BLaER1 (cell line): Measurements from ENCODE around the gene UNC79.
"Not testable (repeated sequence)": the region's sequence is repeated elsewhere in the genome, so short reads cannot be mapped to it uniquely, and the experiment has no call there.

Experiments
- H3K27ac ChIP-seq: shearing (Covaris generic); formaldehyde crosslinking; 2 replicates; pipeline ENCODE4 v1.8.1; 2022
- H3K27me3 ChIP-seq: shearing (Covaris generic); formaldehyde crosslinking; 2 replicates; pipeline ENCODE4 v1.8.1; 2022
- H3K36me3 ChIP-seq: shearing (Covaris generic); formaldehyde crosslinking; 2 replicates; pipeline ENCODE4 v1.8.1; 2022
- H3K4me1 ChIP-seq: shearing (Covaris generic); formaldehyde crosslinking; 2 replicates; pipeline ENCODE4 v1.8.1; 2022
- H3K4me2 ChIP-seq: shearing (Covaris generic); formaldehyde crosslinking; 2 replicates; pipeline ENCODE4 v1.8.1; 2022
- H3K4me3 ChIP-seq: shearing (Covaris generic); formaldehyde crosslinking; 2 replicates; pipeline ENCODE4 v1.8.1; 2022
- H3K9ac ChIP-seq: shearing (Covaris generic); formaldehyde crosslinking; 2 replicates; pipeline ENCODE4 v1.8.1; 2022
- H3K9me3 ChIP-seq: shearing (Covaris generic); formaldehyde crosslinking; 2 replicates; pipeline ENCODE4 v1.8.1; 2022
- H4K20me1 ChIP-seq: shearing (Covaris generic); formaldehyde crosslinking; 2 replicates; pipeline ENCODE4 v1.8.1; 2022
- Cebpa-rat ChIP-seq: shearing (Covaris generic); IDR thresholded peaks from 2 replicates; pipeline ENCODE4 v1.8.1; 2022

Gene UNC79

DNA sequence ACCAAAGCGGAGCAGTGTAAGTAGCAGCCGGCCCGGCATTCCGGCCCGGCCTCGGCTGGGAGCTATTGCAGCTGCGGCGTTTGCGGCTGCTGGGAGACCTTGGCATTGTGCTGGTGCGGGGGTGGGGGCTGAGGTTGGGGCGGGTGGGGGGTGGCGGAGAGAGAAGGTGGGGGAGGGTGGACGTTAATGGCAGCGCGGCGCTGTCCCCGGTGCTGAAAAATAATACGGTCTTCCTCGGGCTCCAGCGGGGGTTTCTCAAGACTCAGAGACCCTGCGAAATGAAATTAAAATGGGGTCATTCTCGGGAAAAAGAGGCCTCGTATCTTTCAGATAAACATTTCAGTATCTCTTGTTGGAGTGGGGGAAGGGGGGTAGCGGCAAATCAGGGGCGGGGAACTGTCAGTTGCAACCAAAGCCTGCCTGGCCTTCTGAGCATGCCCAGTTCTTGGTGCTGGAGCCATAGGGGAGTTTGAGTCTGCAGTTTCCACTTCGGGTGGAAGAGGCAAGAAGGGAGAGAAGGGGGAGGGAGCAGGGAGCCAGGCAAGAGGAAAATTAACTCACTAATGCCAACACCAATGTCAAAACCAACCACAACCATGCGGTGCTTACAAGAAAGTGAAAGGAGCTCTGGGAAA, 414 bp downstream of the UNC79 start:
- Histone ChIP-seq H3K36me3 (no peaks in the 10 kb centered on the region), H3K4me3 (no peak overlapping the region), H3K27me3 (no peaks in the 10 kb centered on the region), H3K9ac (no peak overlapping the region), H3K27ac (no peak overlapping the region), H3K4me2 (no peak overlapping the region), H4K20me1 (no peaks in the 10 kb centered on the region), H3K9me3 (peaks cover 9% of the 10 kb centered on the region), H3K4me1 (no peaks in the 10 kb centered on the region)
- no peak for TF ChIP-seq Cebpa-rat

DNA sequence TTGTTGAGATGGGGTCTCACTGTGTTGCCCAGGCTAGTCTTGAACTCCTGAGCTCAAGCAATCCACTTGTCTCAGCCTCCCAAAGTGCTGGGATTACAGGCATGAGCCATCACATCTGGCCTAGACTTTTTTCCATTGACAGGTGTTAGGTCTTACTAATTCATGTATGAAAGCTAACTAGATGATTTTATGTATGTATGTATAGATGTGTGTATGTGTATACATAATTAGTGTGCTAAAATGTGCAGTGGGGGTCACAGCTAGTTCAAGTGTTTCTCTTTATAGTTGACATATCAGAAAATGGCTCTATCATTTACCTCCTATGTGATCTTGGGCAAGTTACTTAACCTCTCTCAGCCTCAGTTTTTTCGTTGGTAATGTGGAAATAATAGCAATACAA, 23.5 kb downstream of the UNC79 start:
- Histone ChIP-seq H3K36me3 (no peaks in the 10 kb centered on the region), H3K4me1 (no peaks in the 10 kb centered on the region), H3K9ac (no peak overlapping the region), H4K20me1 (no peaks in the 10 kb centered on the region), H3K4me2 (no peak overlapping the region), H3K27me3 (no peaks in the 10 kb centered on the region), H3K9me3 (no peaks in the 10 kb centered on the region; the same call in 1 of the 2 replicates), H3K4me3 (no peak overlapping the region), H3K27ac (no peak overlapping the region)
- no peak for TF ChIP-seq Cebpa-rat

DNA sequence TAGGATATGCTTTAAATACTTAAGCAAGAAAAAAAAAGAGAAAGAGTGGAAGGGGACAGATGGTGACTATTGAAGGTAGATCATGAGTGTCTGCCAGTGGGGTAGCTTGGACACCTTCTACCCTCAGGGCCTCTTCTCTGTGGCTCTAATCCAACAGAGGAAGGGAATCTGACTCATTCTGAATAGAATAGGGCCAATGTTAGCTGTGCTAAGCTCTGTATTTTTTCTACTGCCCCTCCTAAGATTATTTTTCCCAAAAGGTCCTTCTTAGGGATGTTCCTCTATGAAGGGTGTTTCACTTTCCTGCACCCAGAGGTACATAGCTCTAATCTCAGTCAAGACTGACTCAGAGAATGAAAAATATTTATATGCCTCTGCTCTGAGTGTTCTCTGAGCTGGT, 25.6 kb downstream of the UNC79 start:
- Histone ChIP-seq H3K4me1 (no peaks in the 10 kb centered on the region), H3K9me3 (no peaks in the 10 kb centered on the region; the same call in 1 of the 2 replicates), H3K27ac (no peak overlapping the region), H3K4me3 (no peak overlapping the region), H3K27me3 (no peaks in the 10 kb centered on the region), H4K20me1 (no peaks in the 10 kb centered on the region), H3K36me3 (no peaks in the 10 kb centered on the region), H3K9ac (no peak overlapping the region), H3K4me2 (no peak overlapping the region)
- TF ChIP-seq Cebpa-rat: no peak

DNA sequence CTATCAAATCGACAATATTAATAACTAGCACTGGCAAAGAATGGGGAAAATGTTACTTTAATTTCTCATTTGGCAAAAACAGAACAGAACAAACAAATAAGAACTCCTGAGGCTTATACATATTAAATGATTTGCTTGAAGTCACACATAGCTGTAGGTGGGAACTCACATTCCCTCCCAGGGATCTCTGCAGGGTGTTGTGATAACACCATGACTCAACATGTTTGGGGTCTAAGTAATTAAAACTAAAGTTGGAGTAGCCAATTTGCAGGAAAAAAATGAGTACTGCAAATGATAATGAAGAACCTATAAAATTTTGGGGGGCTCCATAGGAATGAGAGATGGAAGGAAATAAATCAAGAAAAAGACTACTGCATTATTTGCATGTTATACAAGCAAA, 27.5 kb downstream of the UNC79 start:
- no peak for TF ChIP-seq Cebpa-rat
- no peak overlapping the region for H3K4me3 ChIP-seq
- H4K20me1 ChIP-seq: no peaks in the 10 kb centered on the region
- no peak overlapping the region for H3K9ac ChIP-seq
- no peaks in the 10 kb centered on the region for H3K36me3 ChIP-seq
- H3K4me2 ChIP-seq: no peak overlapping the region
- H3K9me3 ChIP-seq: no peaks in the 10 kb centered on the region
- H3K4me1 ChIP-seq: no peaks in the 10 kb centered on the region
- no peaks in the 10 kb centered on the region for H3K27me3 ChIP-seq
- H3K27ac ChIP-seq: no peak overlapping the region

GRCh38 chr14:93462479-93462878, 31.7 kb downstream of the UNC79 start:
- Histone ChIP-seq H3K36me3 (no peaks in the 10 kb centered on the region), H3K4me2 (no peak overlapping the region), H3K27me3 (no peaks in the 10 kb centered on the region), H3K4me3 (no peak overlapping the region), H4K20me1 (no peaks in the 10 kb centered on the region), H3K27ac (no peak overlapping the region), H3K9ac (no peak overlapping the region), H3K4me1 (no peaks in the 10 kb centered on the region), H3K9me3 (no peaks in the 10 kb centered on the region)
- no peak for TF ChIP-seq Cebpa-rat

- Histone ChIP-seq H3K4me2 (no peak overlapping the region), H3K27ac (no peak overlapping the region), H3K9ac (no peak overlapping the region), H4K20me1 (no peaks in the 10 kb centered on the region), H3K9me3 (no peaks in the 10 kb centered on the region), H3K4me1 (no peaks in the 10 kb centered on the region), H3K27me3 (no peaks in the 10 kb centered on the region), H3K4me3 (no peak overlapping the region), H3K36me3 (no peaks in the 10 kb centered on the region)
- no peak for TF ChIP-seq Cebpa-rat
Observed at GRCh38 chr14:93464271-93464670, 33.5 kb downstream of the UNC79 start.

- no peaks in the 10 kb centered on the region for H3K4me1 ChIP-seq
- H4K20me1 ChIP-seq: no peaks in the 10 kb centered on the region
- no peaks in the 10 kb centered on the region for H3K36me3 ChIP-seq
- no peaks in the 10 kb centered on the region for H3K9me3 ChIP-seq
- no peak overlapping the region for H3K27ac ChIP-seq
- TF ChIP-seq Cebpa-rat: no peak
- no peak overlapping the region for H3K4me2 ChIP-seq
- no peaks in the 10 kb centered on the region for H3K27me3 ChIP-seq
- H3K9ac ChIP-seq: no peak overlapping the region
- no peak overlapping the region for H3K4me3 ChIP-seq
Observed at GRCh38 chr14:93475471-93475870, 44.7 kb downstream of the UNC79 start.

DNA sequence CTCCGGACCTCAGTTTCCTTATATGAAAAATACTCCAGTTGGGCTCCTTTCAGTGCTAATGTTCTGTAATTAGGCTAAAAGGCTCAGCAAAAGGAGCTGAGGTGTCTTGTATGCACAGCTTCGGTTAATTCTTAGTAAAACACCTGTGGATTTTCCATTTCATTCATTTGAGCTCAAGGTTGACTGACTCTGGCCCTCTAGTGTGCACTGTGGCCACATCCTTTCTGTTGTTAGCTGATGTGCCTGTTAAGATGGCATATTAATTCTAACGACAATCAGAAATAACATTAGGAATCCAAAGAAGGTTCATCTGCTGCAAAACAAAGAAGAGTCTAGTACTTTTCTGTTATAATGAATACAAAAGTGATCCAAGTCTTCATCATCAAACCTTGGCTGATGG, 45.6 kb downstream of the UNC79 start:
- Histone ChIP-seq H3K4me3 (no peak overlapping the region), H4K20me1 (no peaks in the 10 kb centered on the region), H3K9ac (no peak overlapping the region), H3K36me3 (no peaks in the 10 kb centered on the region), H3K27me3 (no peaks in the 10 kb centered on the region), H3K4me2 (no peak overlapping the region), H3K4me1 (no peaks in the 10 kb centered on the region), H3K27ac (no peak overlapping the region), H3K9me3 (no peaks in the 10 kb centered on the region)
- no peak for TF ChIP-seq Cebpa-rat

- not testable (repeated sequence) for H3K27me3 ChIP-seq, H3K36me3 ChIP-seq, H3K4me1 ChIP-seq, H4K20me1 ChIP-seq, H3K4me3 ChIP-seq, H3K9me3 ChIP-seq, H3K4me2 ChIP-seq, H3K27ac ChIP-seq, H3K9ac ChIP-seq
Observed at GRCh38 chr14:93479074-93479473, 48.3 kb downstream of the UNC79 start.

GRCh38 chr14:93480867-93481266, 50.1 kb downstream of the UNC79 start:
- Histone ChIP-seq H3K36me3 (no peaks in the 10 kb centered on the region), H3K4me3 (no peak overlapping the region), H3K27ac (no peak overlapping the region), H3K4me2 (no peak overlapping the region), H3K9me3 (no peaks in the 10 kb centered on the region), H3K4me1 (no peaks in the 10 kb centered on the region), H3K27me3 (no peaks in the 10 kb centered on the region), H4K20me1 (no peaks in the 10 kb centered on the region), H3K9ac (no peak overlapping the region)
- TF ChIP-seq Cebpa-rat: no peak

DNA sequence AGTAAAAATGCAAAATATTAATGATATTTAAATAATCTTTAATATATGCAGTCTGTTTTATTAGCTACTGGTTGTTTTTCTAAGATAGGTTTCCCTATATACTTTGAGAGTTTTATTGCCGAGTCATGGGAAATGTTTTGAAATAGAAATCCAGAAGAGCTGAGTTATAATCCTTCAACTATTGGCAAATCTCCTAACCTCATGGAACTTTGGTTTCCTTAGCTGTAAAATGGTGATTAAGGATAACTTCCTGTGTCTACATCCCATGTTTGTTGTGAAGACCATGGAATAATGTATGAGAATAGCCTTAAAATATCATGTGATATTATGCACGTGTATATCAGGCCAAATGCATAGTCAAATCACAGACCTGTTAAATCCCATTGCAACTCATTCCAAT, 51.0 kb downstream of the UNC79 start:
- H3K4me2 ChIP-seq: no peak overlapping the region
- H3K9me3 ChIP-seq: no peaks in the 10 kb centered on the region
- no peaks in the 10 kb centered on the region for H3K4me1 ChIP-seq
- no peak for TF ChIP-seq Cebpa-rat
- H3K36me3 ChIP-seq: no peaks in the 10 kb centered on the region
- no peaks in the 10 kb centered on the region for H4K20me1 ChIP-seq
- no peak overlapping the region for H3K4me3 ChIP-seq
- H3K27me3 ChIP-seq: no peaks in the 10 kb centered on the region
- H3K27ac ChIP-seq: no peak overlapping the region
- no peak overlapping the region for H3K9ac ChIP-seq
